ENCODE measurements around the gene NUDT1.

Gene NUDT1

GRCh38 chr7:2269991-2270460 lies 28.0 kb downstream of the NUDT1 start:
- no peak for DNase-seq (ENCODE audit: low read depth)

- DNase-seq (ENCODE audit: low read depth), result no peak
Measured at GRCh38 chr7:2270495-2270894, 28.5 kb downstream of the NUDT1 start.

DNA sequence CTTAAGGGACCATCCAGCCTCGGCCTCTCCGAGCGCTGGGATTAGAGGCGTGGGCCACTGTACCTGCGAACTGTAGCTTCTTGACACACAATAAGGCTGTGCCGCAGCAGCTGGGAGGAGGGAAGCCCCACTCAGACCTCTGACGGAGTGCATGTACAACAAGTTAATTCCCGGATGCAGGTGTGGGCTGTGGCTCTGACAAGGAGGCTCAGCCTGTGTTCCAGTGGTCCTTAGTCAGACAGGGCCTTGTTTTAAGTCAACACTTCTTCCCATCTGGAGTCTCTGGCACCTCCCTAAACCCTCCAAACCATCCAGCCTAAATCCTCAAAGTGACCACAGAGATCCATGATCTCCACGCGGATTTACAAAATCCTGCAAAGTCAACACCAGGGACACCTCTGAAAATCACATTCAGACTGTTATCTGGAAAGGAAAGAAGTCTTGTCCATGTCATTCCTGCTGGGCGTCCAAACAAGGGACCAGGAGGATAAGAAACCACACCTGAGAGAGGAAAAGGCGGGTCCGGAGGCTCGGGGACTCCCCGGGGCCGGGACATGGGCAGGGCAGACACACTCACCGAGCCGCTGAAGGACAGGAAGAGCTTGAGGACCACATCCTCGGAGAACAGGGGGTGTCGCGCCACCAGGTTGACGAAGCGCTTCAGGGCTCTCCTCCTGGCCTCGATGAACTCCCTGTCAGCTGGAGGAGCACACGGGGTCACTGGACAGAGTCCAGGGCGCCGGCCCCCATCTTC lies 29.4 kb downstream of the NUDT1 start:
- no peak for DNase-seq (ENCODE audit: low read depth)

DNA sequence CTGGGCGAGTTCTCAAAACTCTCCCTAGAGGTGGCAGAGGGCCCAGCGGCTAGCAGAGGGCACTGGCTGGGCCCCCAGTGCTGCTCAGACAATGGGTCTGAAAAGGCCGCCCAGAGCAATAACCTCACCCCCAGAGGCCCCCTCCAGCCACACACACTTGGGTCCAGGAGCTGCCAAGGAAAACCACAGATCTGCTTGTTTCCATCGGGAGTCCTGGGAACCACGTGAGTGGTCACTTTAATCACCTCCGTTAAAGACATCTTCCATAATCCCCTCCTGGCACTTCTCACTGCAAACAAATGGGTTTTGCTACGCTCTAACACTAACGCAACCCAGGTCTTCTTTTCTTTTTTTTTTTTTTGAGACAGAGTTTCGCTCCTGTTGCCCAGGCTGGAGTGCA lies 30.0 kb downstream of the NUDT1 start:
- DNase-seq (ENCODE audit: low read depth), result no peak

DNA sequence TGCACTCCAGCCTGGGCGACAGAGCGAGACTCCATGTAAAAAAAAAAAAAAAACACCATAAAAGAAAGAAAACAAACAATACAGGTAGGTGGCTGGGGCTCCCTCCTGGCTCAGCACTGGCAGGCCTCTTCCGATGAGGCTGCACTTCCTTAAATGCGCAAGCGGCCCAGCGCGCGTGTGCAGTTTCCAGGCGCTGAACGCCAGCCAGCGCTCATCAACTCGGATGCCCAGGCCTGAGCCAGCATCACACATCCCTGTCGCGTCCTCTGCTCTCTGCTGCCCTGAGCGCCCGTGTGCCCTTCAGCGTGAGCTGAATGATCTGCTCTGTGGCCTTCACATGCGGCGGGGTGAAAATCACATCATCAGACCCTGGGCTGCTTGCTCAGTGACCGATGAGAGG lies 31.8 kb downstream of the NUDT1 start:
- DNase-seq (ENCODE audit: low read depth), result no peak

DNA sequence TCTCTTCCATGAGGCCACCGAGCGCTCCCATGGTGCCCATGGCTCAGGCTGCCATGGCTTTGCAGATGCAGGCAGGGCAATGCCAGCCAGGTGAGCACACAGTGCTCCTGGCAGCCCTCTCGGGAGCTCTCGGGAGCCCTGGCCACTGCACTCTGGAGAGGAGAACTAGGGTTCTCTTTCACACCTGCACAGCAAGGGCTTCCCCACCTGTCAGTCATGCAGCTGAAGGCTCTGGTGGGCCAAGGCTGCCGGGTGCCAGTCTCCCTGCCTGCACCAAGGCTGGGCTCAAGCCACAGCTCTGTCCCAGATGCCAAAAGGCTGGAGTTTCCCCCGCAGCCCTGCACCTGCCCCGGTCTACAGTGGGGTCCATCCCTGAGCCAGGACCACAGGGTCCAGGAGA lies 32.6 kb downstream of the NUDT1 start:
- no peak for DNase-seq (ENCODE audit: low read depth)

GRCh38 chr7:2275101-2275500 lies 33.1 kb downstream of the NUDT1 start:
- DNase-seq (ENCODE audit: low read depth), result no peak

DNA sequence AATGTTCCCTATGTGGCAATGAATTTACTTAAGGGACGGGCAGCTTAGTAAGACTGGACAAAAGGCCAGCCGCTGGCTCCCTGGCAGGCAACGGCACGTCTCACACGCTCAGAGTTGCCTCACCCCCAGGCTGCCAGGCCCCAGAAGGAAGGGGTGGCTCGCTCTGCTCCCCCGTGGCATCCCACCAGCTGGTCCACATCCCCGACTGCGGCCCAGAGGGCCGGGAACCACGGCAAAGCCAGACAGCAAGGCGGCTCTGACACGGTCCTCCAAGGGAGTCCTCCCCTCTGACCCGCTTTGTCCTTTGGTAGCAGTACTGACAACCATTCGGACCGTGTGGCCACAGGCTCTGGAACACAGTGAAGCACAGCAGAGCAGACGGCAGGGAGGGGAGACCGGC lies 34.1 kb downstream of the NUDT1 start:
- no peak for DNase-seq (ENCODE audit: low read depth)

DNA sequence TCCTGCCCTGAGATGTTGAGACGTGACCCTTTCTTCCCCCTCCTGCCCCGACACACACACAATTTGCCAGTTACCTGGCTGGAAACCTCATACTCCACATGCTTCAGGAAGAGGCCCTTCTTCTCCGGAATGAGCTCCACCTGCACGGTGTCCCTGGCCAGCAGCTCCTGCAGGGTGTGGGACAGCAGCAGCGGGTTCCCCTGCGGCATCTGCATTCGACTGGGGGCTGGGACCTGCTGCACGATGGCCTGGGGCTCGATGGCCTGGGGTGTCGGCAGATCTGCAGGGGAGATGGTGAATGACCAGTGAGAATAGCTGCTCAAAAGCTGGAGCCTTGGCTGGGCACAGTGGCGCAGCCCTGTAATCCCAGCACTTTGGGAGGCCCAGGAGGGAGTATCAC lies 36.0 kb downstream of the NUDT1 start:
- no peak for DNase-seq (ENCODE audit: low read depth)

GRCh38 chr7:2279896-2280295 lies 37.9 kb downstream of the NUDT1 start:
- no peak for DNase-seq (ENCODE audit: low read depth)

GRCh38 chr7:2280424-2280823 lies 38.4 kb downstream of the NUDT1 start:
- DNase-seq (ENCODE audit: low read depth), result no peak

GRCh38 chr7:2281541-2281940 lies 39.5 kb downstream of the NUDT1 start:
- no peak for DNase-seq (ENCODE audit: low read depth)

GRCh38 chr7:2282185-2282751 lies 40.2 kb downstream of the NUDT1 start:
- no peak for DNase-seq (ENCODE audit: low read depth)

- no peak for DNase-seq (ENCODE audit: low read depth)
Measured at GRCh38 chr7:2283074-2283473, 41.0 kb downstream of the NUDT1 start.

DNA sequence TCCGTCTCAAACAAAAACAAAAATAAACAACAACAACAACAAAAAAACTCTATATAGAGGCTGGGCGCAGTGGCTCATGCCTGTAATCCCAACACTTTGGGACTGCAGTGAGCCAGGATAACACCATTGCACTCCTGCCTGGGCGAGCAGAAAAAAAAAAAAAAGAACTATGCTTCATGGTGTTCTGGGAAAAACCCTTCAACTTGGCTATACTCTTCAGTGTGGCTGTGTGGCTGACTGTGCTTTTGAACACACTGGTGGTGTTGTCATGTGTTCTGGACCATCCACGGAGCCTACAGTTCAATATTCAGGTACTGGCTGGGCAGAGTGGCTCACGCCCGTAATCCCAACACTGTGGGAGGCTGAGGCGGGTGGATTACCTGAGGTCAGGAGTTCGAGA lies 45.7 kb downstream of the NUDT1 start:
- DNase-seq (ENCODE audit: low read depth), result no peak

GRCh38 chr7:2288503-2288902 lies 46.5 kb downstream of the NUDT1 start:
- no peak for DNase-seq (ENCODE audit: low read depth)

GRCh38 chr7:2289111-2289586 lies 47.1 kb downstream of the NUDT1 start:
- DNase-seq (ENCODE audit: low read depth), result no peak

GRCh38 chr7:2289621-2290020 lies 47.6 kb downstream of the NUDT1 start:
- DNase-seq (ENCODE audit: low read depth), result no peak

GRCh38 chr7:2290877-2291276 lies 48.9 kb downstream of the NUDT1 start:
- no peak for DNase-seq (ENCODE audit: low read depth)

DNA sequence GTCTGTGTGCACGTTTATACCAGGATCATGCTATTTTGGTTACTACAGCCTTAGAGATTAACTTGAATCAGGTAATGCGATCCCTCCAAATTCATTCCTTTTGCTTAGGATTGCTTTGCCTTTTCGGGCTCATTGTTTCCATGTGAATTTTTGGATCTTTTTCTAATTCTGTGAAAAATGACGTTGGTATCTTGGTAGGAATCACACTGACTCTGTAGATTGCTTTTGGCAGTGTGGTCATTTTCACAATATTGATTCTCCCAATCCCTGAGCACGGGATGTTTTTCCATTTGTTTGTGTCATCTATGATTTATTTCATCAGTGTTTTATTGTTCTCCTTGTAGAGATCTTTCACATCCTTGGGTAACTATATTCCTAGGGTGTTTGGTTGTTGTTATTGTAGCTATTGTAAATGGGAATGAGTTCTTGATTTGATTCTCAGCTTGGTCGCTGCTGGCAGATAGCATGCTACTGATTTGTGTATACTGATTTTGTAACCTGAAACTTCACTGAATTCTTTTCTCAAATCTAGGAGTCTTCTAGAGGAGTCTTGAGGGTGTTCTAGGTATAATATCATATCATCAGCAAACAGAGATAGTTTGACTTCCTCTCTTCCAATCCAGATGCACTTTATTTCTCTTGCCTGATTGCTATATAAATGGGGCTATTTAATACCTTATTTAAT lies 54.1 kb downstream of the NUDT1 start:
- no peak for DNase-seq (ENCODE audit: low read depth)

- no peak for DNase-seq (ENCODE audit: low read depth)
Measured at GRCh38 chr7:2296832-2297231, 54.8 kb downstream of the NUDT1 start.

GRCh38 chr7:2299131-2299829 lies 57.3 kb downstream of the NUDT1 start:
- no peak for DNase-seq (ENCODE audit: low read depth)

Measured in activated T-helper 9 cell treated with anti-CD3 and anti-CD28 coated beads, Interleukin-2, amount 50 U/mL, for 16 hours (primary cell).